Dorsolateral prefrontal cortex (tissue), 118 donors: ENCODE results near the gene GLYAT. TPM values are rescaled to one million over a fixed set of nuclear protein-coding genes. Genes with fewer than 3 reads are reported as not detected.

ENCODE experiments used
- total RNA-seq, 120 experiments: library from RNA; stranded (reverse); gene quantifications; one replicate each; pipeline versions ENCODE4 v1.2.3 to v1.2.4, GENCODE V29; 2022

The GLYAT gene
- total RNA-seq, 120 experiments from 2014 or later, result 0.20 to 3.5 (median 0.64) TPM; not detected in 64

Other genes with a start within 250 kb of the GLYAT start
- 1 to 10 TPM in 2 of 120 experiments, under 1 TPM in 13, not detected in 105; 0.44 to 1.5 (median 0.63) TPM for gene OR5B21, start 223.8 kb downstream of the GLYAT start, total RNA-seq
- gene LPXN, start 156.1 kb downstream of the GLYAT start, total RNA-seq, result 10 to 100 TPM in 117 of 120 experiments, 1 to 10 TPM in 3; 8.8 to 21.0 (median 14.8) TPM
- 10 to 100 TPM; 41.4 to 67.0 (median 53.2) TPM for gene ZFP91, start 152.9 kb downstream of the GLYAT start, total RNA-seq
- 100 to 1,000 TPM in 1 of 120 experiments, 1 to 10 TPM in 116, under 1 TPM in 2, not detected in 1; 0.87 to 298 (median 3.2) TPM for gene CNTF, start 109.3 kb downstream of the GLYAT start, total RNA-seq
- 1 to 10 TPM in 96 of 120 experiments, under 1 TPM in 22, not detected in 2; 0.37 to 5.6 (median 1.7) TPM for gene GLYATL2, start 112.8 kb upstream of the GLYAT start, total RNA-seq
- 1 to 10 TPM in 21 of 120 experiments, under 1 TPM in 60, not detected in 39; 0.18 to 3.9 (median 0.76) TPM for gene GLYATL1, start 207.5 kb upstream of the GLYAT start, total RNA-seq